HepG2 (cell line): ENCODE results near the gene PLCB1. TPM values are rescaled to one million over a fixed set of nuclear protein-coding genes. Genes with fewer than 3 reads are reported as not detected.

ENCODE experiments used
- CHD4 ChIP-seq: fragments of 200-600 bp; sonication (generic); IDR thresholded peaks from 2 replicates; pipeline ENCODE4 v1.7.0; 2017; ENCODE audit warnings: mild to moderate bottlenecking, low read length, borderline replicate concordance
- GABPA ChIP-seq, 2 experiments: IDR thresholded peaks; 2 replicates each; pipeline ENCODE4 v1.6.1; 2011 to 2016; ENCODE audit warnings: low read depth in 2 of 2, low read length in 1 of 2, missing biosample characterization in 1 of 2, missing genetic modification characterization in 1 of 2
- PAWR ChIP-seq: sonication (generic); formaldehyde crosslinking; IDR thresholded peaks from 2 replicates; pipeline ENCODE4 v1.4.0; 2020; ENCODE audit warnings: missing genetic modification reagents, mild to moderate bottlenecking, borderline replicate concordance
- SMYD3 ChIP-seq: sonication (generic); formaldehyde crosslinking; IDR thresholded peaks from 2 replicates; pipeline ENCODE4 v1.8.1; 2023; ENCODE audit warnings: mild to moderate bottlenecking, missing genetic modification reagents
- SNAI1 ChIP-seq: sonication (generic); formaldehyde crosslinking; IDR thresholded peaks from 2 replicates; pipeline ENCODE4 v1.5.0; 2020; ENCODE audit warnings: mild to moderate bottlenecking, missing genetic modification reagents, borderline replicate concordance
- ZKSCAN8 ChIP-seq: IDR thresholded peaks from 2 replicates; pipeline ENCODE4 v1.6.1; 2016; ENCODE audit warnings: borderline replicate concordance, missing genetic modification reagents, missing compliant biosample characterization
- polyA plus RNA-seq, 8 experiments: library from polyadenylated mRNA; depleted of rRNA in 3 of 8; stranded (reverse) in 7 of 8; unstranded in 1 of 8; fragments of >200 nt; fragmentation: Illumina TruSeq in 4 of 8; extraction: Trizol in 4 of 8; gene quantifications; 2 replicates each; pipeline versions ENCODE4 v1.2.1 to v1.2.3, GENCODE V29; 2011 to 2016; ENCODE audit warnings: low read depth in 4 of 8, missing spikeins in 1 of 8, mixed read lengths in 1 of 8; ENCODE audit not compliant: insufficient read depth in 1 of 8
- total RNA-seq, 5 experiments: library from RNA; depleted of rRNA; stranded (reverse); fragments of >200 nt; fragmentation: Illumina TruSeq; extraction: Trizol; gene quantifications; 2 replicates each; pipeline ENCODE4 v1.2.3, GENCODE V29; 2016; ENCODE audit warnings: low read depth in 1 of 5
- TF ChIP-seq, protein P1 (sequence below): IDR thresholded peaks from 2 replicates; pipeline ENCODE4 v1.6.1; 2018; ENCODE audit warnings: missing genetic modification reagents
- TF ChIP-seq, protein P2 (sequence below): sonication (generic); formaldehyde crosslinking; IDR thresholded peaks from 2 replicates; pipeline ENCODE4 v1.5.0; 2020; ENCODE audit warnings: missing genetic modification reagents, mild to moderate bottlenecking, borderline replicate concordance
- TF ChIP-seq, protein P3 (sequence below): IDR thresholded peaks from 2 replicates; pipeline ENCODE4 v1.6.1; 2016; ENCODE audit warnings: control low read depth

Gene PLCB1
- total and polyA plus RNA-seq, 2 of the 13 experiments (the other 11 are each of a cell fraction or from before 2014, with no cell fraction given) = 42.4 to 55.9 TPM

DNA sequence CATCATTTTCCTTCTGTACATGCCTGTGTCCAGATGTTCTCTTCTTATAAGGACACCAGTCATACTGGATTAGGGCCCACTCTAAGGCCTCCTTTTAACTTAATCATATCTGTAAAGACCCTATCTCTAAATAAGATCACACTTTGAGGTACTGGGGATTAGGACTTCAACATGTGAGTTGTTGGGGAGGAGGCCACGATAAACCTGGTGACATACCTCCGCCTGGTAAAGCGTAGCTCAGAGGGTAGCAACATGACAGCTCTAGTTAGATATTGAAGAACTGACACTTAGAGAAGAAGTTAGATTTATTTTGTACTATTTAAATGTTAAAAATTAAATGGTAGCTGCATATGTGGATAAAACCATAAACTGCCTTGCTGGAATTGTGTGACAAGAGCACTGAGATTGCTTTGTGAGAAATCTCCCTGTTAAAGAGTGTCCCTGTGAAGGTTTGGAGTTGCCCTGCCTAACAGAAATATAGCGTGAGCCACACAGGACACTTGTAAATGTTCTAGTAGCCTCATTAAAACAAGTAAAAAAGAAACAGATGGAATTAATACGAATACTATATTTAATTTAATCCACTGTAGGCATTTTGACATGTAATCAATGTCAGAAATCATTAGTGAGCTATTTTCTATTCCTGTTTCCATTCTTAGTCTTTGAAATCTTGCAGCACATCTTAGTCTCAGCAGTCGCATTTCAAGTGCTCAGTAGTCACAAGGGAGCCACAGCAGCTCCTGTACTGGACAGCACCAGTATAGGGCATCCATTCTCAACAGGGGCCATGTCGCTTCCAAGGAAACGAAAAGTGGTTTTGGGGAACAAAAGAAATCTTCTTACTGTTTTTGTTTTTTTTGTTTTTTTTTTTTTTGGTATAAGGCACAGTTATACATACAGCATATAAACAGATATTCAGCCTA is 13.4 kb downstream of the PLCB1 start (continued):
- TF ChIP-seq CHD4 (0 out of 2 replicates have a peak, but pooled peaks have one; percentile 18), SNAI1 (CRISPR knock-in tag) (0 out of 2 replicates have a peak, but pooled peaks have one; percentile 47), GABPA (IDR thresholded peaks at IDR 0.05; ENCODE audit: low read depth, low read length) (no peak), GABPA (CRISPR knock-in tag; IDR thresholded peaks at IDR 0.05; ENCODE audit: low read depth) (no peak), PAWR (CRISPR knock-in tag) (no peak), SMYD3 (CRISPR knock-in tag) (peak; percentile 20; the same call in 1 of the 2 replicates), ZKSCAN8 (CRISPR knock-in tag) (no peak)
- TF ChIP-seq, protein P1, sequence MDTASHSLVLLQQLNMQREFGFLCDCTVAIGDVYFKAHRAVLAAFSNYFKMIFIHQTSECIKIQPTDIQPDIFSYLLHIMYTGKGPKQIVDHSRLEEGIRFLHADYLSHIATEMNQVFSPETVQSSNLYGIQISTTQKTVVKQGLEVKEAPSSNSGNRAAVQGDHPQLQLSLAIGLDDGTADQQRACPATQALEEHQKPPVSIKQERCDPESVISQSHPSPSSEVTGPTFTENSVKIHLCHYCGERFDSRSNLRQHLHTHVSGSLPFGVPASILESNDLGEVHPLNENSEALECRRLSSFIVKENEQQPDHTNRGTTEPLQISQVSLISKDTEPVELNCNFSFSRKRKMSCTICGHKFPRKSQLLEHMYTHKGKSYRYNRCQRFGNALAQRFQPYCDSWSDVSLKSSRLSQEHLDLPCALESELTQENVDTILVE = 0 out of 2 replicates have a peak, but pooled peaks have one; percentile 15
- TF ChIP-seq, protein P2, sequence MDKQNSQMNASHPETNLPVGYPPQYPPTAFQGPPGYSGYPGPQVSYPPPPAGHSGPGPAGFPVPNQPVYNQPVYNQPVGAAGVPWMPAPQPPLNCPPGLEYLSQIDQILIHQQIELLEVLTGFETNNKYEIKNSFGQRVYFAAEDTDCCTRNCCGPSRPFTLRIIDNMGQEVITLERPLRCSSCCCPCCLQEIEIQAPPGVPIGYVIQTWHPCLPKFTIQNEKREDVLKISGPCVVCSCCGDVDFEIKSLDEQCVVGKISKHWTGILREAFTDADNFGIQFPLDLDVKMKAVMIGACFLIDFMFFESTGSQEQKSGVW = no peak; the same call in 1 of the 2 replicates
- TF ChIP-seq, protein P3, sequence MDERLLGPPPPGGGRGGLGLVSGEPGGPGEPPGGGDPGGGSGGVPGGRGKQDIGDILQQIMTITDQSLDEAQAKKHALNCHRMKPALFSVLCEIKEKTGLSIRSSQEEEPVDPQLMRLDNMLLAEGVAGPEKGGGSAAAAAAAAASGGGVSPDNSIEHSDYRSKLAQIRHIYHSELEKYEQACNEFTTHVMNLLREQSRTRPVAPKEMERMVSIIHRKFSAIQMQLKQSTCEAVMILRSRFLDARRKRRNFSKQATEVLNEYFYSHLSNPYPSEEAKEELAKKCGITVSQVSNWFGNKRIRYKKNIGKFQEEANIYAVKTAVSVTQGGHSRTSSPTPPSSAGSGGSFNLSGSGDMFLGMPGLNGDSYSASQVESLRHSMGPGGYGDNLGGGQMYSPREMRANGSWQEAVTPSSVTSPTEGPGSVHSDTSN (CRISPR knock-in tag) = no peak
